SK-N-SH treated with all-trans-retinoic acid at 6 μM for 48 hours (cell line): ENCODE measurements around the gene OR51T1.

Source experiments
- ARNTL ChIP-seq: fragments of 450-650 bp; formaldehyde crosslinking; IDR thresholded peaks from 2 replicates; pipeline ENCODE4 v1.5.0; 2020; ENCODE audit warnings: low read depth, mild to moderate bottlenecking, moderate library complexity, borderline replicate concordance
- BACH2 ChIP-seq: fragments of 250-450 bp; sonication (Bioruptor Pico); IDR thresholded peaks from 2 replicates; pipeline ENCODE4 v1.9.0; 2021; ENCODE audit warnings: mild to moderate bottlenecking, borderline replicate concordance
- CREB5 ChIP-seq: fragments of 250-450 bp; sonication (Bioruptor Pico); IDR thresholded peaks from 2 replicates; pipeline ENCODE4 v1.5.1; 2020; ENCODE audit warnings: low read depth, mild to moderate bottlenecking, moderate library complexity
- ESRRG ChIP-seq: fragments of 250-450 bp; sonication (Bioruptor Pico); IDR thresholded peaks from 2 replicates; pipeline ENCODE4 v1.6.1; 2021; ENCODE audit warnings: mild to moderate bottlenecking
- ISL1 ChIP-seq: fragments of 250-450 bp; sonication (Bioruptor Pico); IDR thresholded peaks from 2 replicates; pipeline ENCODE4 v2.1.2; 2022; ENCODE audit warnings: mild to moderate bottlenecking, moderate library complexity
- PATZ1 ChIP-seq: fragments of 250-450 bp; sonication (Bioruptor Pico); IDR thresholded peaks from 2 replicates; pipeline ENCODE4 v1.8.0; 2020; ENCODE audit warnings: mild to moderate bottlenecking, moderate library complexity, borderline replicate concordance
- POU6F1 ChIP-seq: fragments of 250-450 bp; sonication (Bioruptor Pico); IDR thresholded peaks from 2 replicates; pipeline ENCODE4 v1.8.0; 2021; ENCODE audit warnings: low read depth, mild to moderate bottlenecking, moderate library complexity, borderline replicate concordance
- RARB ChIP-seq: fragments of 250-450 bp; sonication (Bioruptor Pico); IDR thresholded peaks from 2 replicates; pipeline ENCODE4 v1.8.0; 2021; ENCODE audit warnings: mild to moderate bottlenecking, moderate library complexity
- SNAI2 ChIP-seq: fragments of 250-450 bp; sonication (Bioruptor Pico); IDR thresholded peaks from 2 replicates; pipeline ENCODE4 v1.5.0; 2020; ENCODE audit warnings: mild to moderate bottlenecking, moderate library complexity
- TCF4 ChIP-seq: fragments of 250-450 bp; sonication (Bioruptor Pico); IDR thresholded peaks from 2 replicates; pipeline ENCODE4 v1.8.0; 2021; ENCODE audit warnings: mild to moderate bottlenecking, moderate library complexity, borderline replicate concordance
- ZC3H10 ChIP-seq: fragments of 250-450 bp; sonication (Bioruptor Pico); IDR thresholded peaks from 2 replicates; pipeline ENCODE4 v1.5.1; 2021; ENCODE audit warnings: mild to moderate bottlenecking, moderate library complexity
- ZNF565 ChIP-seq: fragments of 450-650 bp; formaldehyde crosslinking; conservative IDR thresholded peaks from 2 replicates; pipeline ENCODE4 v1.5.0; 2020; ENCODE audit warnings: low read depth, mild to moderate bottlenecking, moderate library complexity
- ZNF8 ChIP-seq: fragments of 450-650 bp; formaldehyde crosslinking; IDR thresholded peaks from 2 replicates; pipeline ENCODE4 v1.5.0; 2020; ENCODE audit warnings: mild to moderate bottlenecking, moderate library complexity

GRCh38 chr11:4882543-4882942, 843 bp downstream of the OR51T1 start:
- TF ChIP-seq ZNF565 (CRISPR knock-in tag) (no peak), ZNF8 (no peak), BACH2 (CRISPR knock-in tag) (no peak), SNAI2 (CRISPR knock-in tag) (no peak), ISL1 (CRISPR knock-in tag) (no peak), TCF4 (CRISPR knock-in tag) (no peak), POU6F1 (CRISPR knock-in tag) (no peak), ZC3H10 (CRISPR knock-in tag) (no peak), RARB (CRISPR knock-in tag) (no peak), PATZ1 (CRISPR knock-in tag) (no peak), CREB5 (no peak), ARNTL (CRISPR knock-in tag) (no peak), ESRRG (CRISPR knock-in tag) (no peak)
